ENCODE measurements around the gene LOXL3.

The LOXL3 gene

GRCh38 chr2:74529357-74530238, 24.1 kb downstream of the LOXL3 start, which contains the start of the genes AUP1 and HTRA2:
TSS of gene AUP1 (minus strand) at chr2:74529706. CDS start at chr2:74529629, 77 bp downstream.
TSS of gene HTRA2 (plus strand) at chr2:74529933. CDS start at chr2:74530007, 74 bp downstream.
- FAIRE-seq (peak; percentile 87), DNase-seq (ENCODE audit: low spot score) (peak; percentile 96)

GRCh38 chr2:74528600-74529356, 25.0 kb downstream of the LOXL3 start:
- no peak for FAIRE-seq
- no peak for DNase-seq (ENCODE audit: low spot score)

- FAIRE-seq, result no peak
- no peak for DNase-seq (ENCODE audit: low spot score)
Measured at GRCh38 chr2:74527741-74528140, 26.0 kb downstream of the LOXL3 start.

- no peak for DNase-seq (ENCODE audit: low spot score)
- FAIRE-seq, result no peak
Measured at GRCh38 chr2:74526649-74527230, 27.0 kb downstream of the LOXL3 start.

- FAIRE-seq (no peak), DNase-seq (ENCODE audit: low spot score) (peak; percentile 8)
Measured at GRCh38 chr2:74525717-74526648, 27.8 kb downstream of the LOXL3 start, which contains the start of gene DQX1. TSS of gene DQX1 (minus strand) at chr2:74526231. CDS start at chr2:74525729, 502 bp downstream.

GRCh38 chr2:74524955-74525716, 28.6 kb downstream of the LOXL3 start:
- FAIRE-seq, result no peak

GRCh38 chr2:74524005-74524404, 29.7 kb downstream of the LOXL3 start:
- DNase-seq (ENCODE audit: low spot score) (no peak), FAIRE-seq (no peak)

More at GRCh38 chr2:74524955-74525716, 28.6 kb downstream of the LOXL3 start:
- no peak for DNase-seq (ENCODE audit: low spot score)

GRCh38 chr2:74522516-74522915, 31.2 kb downstream of the LOXL3 start:
- FAIRE-seq, result no peak
- no peak for DNase-seq (ENCODE audit: low spot score)

GRCh38 chr2:74516650-74517049, 37.1 kb downstream of the LOXL3 start:
- DNase-seq (ENCODE audit: low spot score) (no peak), FAIRE-seq (no peak)

- FAIRE-seq, result no peak
- no peak for DNase-seq (ENCODE audit: low spot score)
Measured at GRCh38 chr2:74515981-74516633, 37.6 kb downstream of the LOXL3 start.

- DNase-seq (ENCODE audit: low spot score) (no peak), FAIRE-seq (no peak)
Measured at GRCh38 chr2:74515271-74515980, 38.3 kb downstream of the LOXL3 start.

GRCh38 chr2:74514368-74515270, 39.1 kb downstream of the LOXL3 start, which contains the start of gene TLX2:
TSS of gene TLX2 (plus strand) at chr2:74514450. CDS start at chr2:74514807, 357 bp downstream.
- no peak for FAIRE-seq
- DNase-seq (ENCODE audit: low spot score), result no peak

- no peak for FAIRE-seq
- no peak for DNase-seq (ENCODE audit: low spot score)
Measured at GRCh38 chr2:74513605-74514367, 40.0 kb downstream of the LOXL3 start.

GRCh38 chr2:74512744-74513604, 40.8 kb downstream of the LOXL3 start:
- no peak for FAIRE-seq
- no peak for DNase-seq (ENCODE audit: low spot score)

- FAIRE-seq, result no peak
- no peak for DNase-seq (ENCODE audit: low spot score)
Measured at GRCh38 chr2:74511104-74511989, 42.4 kb downstream of the LOXL3 start.

Measured in RCC 7860 (cell line).